ENCODE results near the gene RIC3. TPM values are rescaled to one million over a fixed set of nuclear protein-coding genes. Genes with fewer than 3 reads are reported as not detected.

RIC3 gene
- total RNA-seq, 4 donors from 2014 or later: 2.7 to 14.1 (median 8.1) TPM

DNA sequence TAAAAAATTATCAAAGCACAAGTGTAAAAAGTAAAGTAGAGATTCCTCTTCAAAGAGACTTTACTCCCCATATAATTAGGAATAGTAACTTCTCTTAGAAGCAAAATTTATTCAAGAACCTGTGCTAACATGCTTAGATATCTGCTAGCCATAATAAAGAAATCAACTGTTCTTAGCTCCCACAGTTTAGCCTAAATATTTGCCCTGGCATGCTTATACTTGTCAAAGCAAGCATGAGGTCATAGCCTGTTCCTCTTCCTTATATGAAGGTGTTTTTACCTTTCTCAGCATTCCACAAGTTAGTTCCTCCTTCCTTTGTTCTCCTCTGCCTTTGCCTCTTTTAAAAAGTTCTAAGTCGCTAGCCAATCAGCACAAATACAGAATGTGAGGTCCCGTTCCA lies 30.3 kb downstream of the RIC3 start:
- peak overlapping the region; percentile 43 to 81 (median 64) for H3K27ac ChIP-seq
- peak overlapping the region in 1 of 4 donors; percentile 7 for H3K4me3 ChIP-seq
- H3K9me3 ChIP-seq: peaks cover 0 to 20% (median 4%) of the 10 kb centered on the region in 3 donors
- DNase-seq: no peak
- intact Hi-C loops (cut with DNase I): no loop called here
- 52% methylated on average over 2 of the region's 2 CpGs for WGBS, 2 donors
- no peaks in the 10 kb centered on the region for H3K27me3 ChIP-seq
- H3K36me3 ChIP-seq: peaks cover 0 to 22% (median 0%) of the 10 kb centered on the region in 3 donors
- peaks cover 0 to 10% (median 0%) of the 10 kb centered on the region in 3 donors for H3K4me1 ChIP-seq
- TF ChIP-seq CTCF (IDR thresholded peaks at IDR 0.05) (no peak), POLR2A (IDR thresholded peaks at IDR 0.05) (no peak)

GRCh38 chr11:8127447-8127846 lies 41.4 kb downstream of the RIC3 start:
- no peak for DNase-seq
- intact Hi-C loops (cut with DNase I): no loop called here
- WGBS, 2 donors: 72 to 80% methylated on average over 2 of the region's 2 CpGs
- H3K4me1 ChIP-seq: no peaks in the 10 kb centered on the region
- no peaks in the 10 kb centered on the region for H3K27me3 ChIP-seq
- TF ChIP-seq POLR2A (IDR thresholded peaks at IDR 0.05) (no peak), CTCF (IDR thresholded peaks at IDR 0.05) (no peak)
- no peak overlapping the region for H3K27ac ChIP-seq
- H3K4me3 ChIP-seq: no peak overlapping the region
- H3K9me3 ChIP-seq: no peaks in the 10 kb centered on the region
- H3K36me3 ChIP-seq: no peaks in the 10 kb centered on the region

DNA sequence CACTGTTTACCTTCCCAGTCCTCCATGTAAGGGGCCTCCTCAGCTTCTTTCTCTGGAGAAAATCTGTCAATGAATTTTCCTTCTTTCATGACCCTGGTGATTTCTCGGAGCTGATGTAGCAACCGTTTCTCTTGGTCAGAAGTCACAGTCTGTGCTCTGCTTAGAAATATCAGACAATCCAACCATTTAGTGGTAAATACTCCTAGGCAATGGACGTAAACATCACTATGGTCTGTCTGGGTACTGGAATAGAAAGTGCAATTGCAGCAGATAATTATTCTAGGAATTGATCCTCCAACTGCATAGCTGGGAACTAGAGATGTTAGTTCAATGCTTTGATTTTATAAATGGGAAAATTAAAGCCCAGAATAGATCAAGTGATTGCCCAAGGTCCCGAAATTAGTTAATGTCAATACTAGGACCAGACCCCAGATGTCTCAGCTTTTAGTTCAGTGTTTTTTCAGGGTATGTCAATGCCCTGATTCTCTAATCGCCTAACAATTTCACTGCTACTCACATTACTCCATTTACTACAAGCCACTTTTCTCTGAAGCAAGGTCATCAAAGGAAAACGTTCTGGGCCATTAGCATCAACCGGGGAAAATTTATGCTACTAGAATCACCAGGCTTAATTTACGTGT lies 42.1 kb downstream of the RIC3 start:
- intact Hi-C loops (cut with DNase I): no loop called here
- no peaks in the 10 kb centered on the region for H3K9me3 ChIP-seq
- H3K27ac ChIP-seq: no peak overlapping the region
- no peaks in the 10 kb centered on the region for H3K36me3 ChIP-seq
- no peaks in the 10 kb centered on the region for H3K4me1 ChIP-seq
- H3K27me3 ChIP-seq: no peaks in the 10 kb centered on the region
- no peak for TF ChIP-seq POLR2A (IDR thresholded peaks at IDR 0.05)
- no peak for TF ChIP-seq CTCF (IDR thresholded peaks at IDR 0.05)
- no peak for DNase-seq
- 77 to 79% methylated on average over 8 of the region's 8 CpGs for WGBS, 2 donors
- H3K4me3 ChIP-seq: no peak overlapping the region

GRCh38 chr11:8122173-8122764 lies 46.6 kb downstream of the RIC3 start:
- Histone ChIP-seq H3K36me3 (no peaks in the 10 kb centered on the region), H3K4me1 (no peaks in the 10 kb centered on the region), H3K27me3 (no peaks in the 10 kb centered on the region), H3K27ac (no peak overlapping the region), H3K4me3 (no peak overlapping the region), H3K9me3 (no peaks in the 10 kb centered on the region)
- DNase-seq: no peak
- no peak for TF ChIP-seq POLR2A (IDR thresholded peaks at IDR 0.05)
- no peak for TF ChIP-seq CTCF (IDR thresholded peaks at IDR 0.05)
- WGBS, 2 donors: 64 to 85% methylated on average over 1 of the region's 1 CpG
- intact Hi-C loops (cut with DNase I): no loop called here

- TF ChIP-seq CTCF (IDR thresholded peaks at IDR 0.05) (no peak), POLR2A (IDR thresholded peaks at IDR 0.05) (no peak)
- H3K4me3 ChIP-seq: no peak overlapping the region
- H3K27me3 ChIP-seq: no peaks in the 10 kb centered on the region
- peak overlapping the region in 1 of 4 donors; percentile 37 for H3K27ac ChIP-seq
- WGBS, 2 donors: 68 to 80% methylated on average over 8 of the region's 8 CpGs
- H3K36me3 ChIP-seq: peaks cover 0 to 40% (median 0%) of the 10 kb centered on the region in 3 donors
- DNase-seq: no peak
- peaks cover 0 to 5% (median 0%) of the 10 kb centered on the region in 3 donors for H3K9me3 ChIP-seq
- intact Hi-C loops (cut with DNase I): no loop called here
- peaks cover 0 to 6% (median 0%) of the 10 kb centered on the region in 3 donors for H3K4me1 ChIP-seq
These were observed 57.2 kb downstream of the RIC3 start for GRCh38 chr11:8111636-8112035.

Measured in esophagus squamous epithelium (tissue), 5 donors.